Stimulated activated effector memory CD8-positive, alpha-beta T cell treated with anti-CD3 and anti-CD28 coated beads, Interleukin-12 subunit alpha, Interleukin-12 subunit beta, amount 100 ng/mL, for 72 hours (primary cell): ENCODE results near the gene DNAJC2.

Experiments
- ATAC-seq: fragments of 150-1000 bp; cut with Tn5 transposase; 2 replicates; pipeline ENCODE4 v1.10.0; 2021
- DNase-seq, 2 donors: peaks; one replicate each; pipeline ENCODE4 v3.0.0; 2021 to 2022; ENCODE audit warnings: low spot score in 2 of 2
- H3K27ac Mint-ChIP-seq: one replicate; pipeline ENCODE4 v1.8.0; 2022; ENCODE audit warnings: mild to moderate bottlenecking, mixed read lengths
- H3K36me3 Mint-ChIP-seq: one replicate; pipeline ENCODE4 v1.8.0; 2022; ENCODE audit warnings: mild to moderate bottlenecking, mixed read lengths
- H3K4me1 Mint-ChIP-seq: one replicate; pipeline ENCODE4 v1.8.0; 2022; ENCODE audit warnings: mixed read lengths
- H3K4me3 Mint-ChIP-seq: one replicate; pipeline ENCODE4 v1.8.0; 2022; ENCODE audit warnings: mild to moderate bottlenecking, mixed read lengths
- H3K9me3 Mint-ChIP-seq: one replicate; pipeline ENCODE4 v1.8.0; 2022; ENCODE audit warnings: mixed read lengths

DNAJC2 gene

GRCh38 chr7:103348452-103348851 is 3.9 kb upstream of the DNAJC2 start:
- peaks cover 63% of the 10 kb centered on the region for H3K36me3 Mint-ChIP-seq
- ATAC-seq: no peak

GRCh38 chr7:103347507-103348267 is 3.1 kb upstream of the DNAJC2 start, which contains the start of gene PSMC2:
Gene PSMC2 (plus strand): TSS chr7:103347643. CDS start chr7:103347712, 69 bp downstream.
- DNase-seq (peak; percentile 62 to 89), ATAC-seq (peak; percentile 85)
- Mint-ChIP-seq H3K36me3 (peaks cover 63% of the 10 kb centered on the region), H3K4me1 (peaks cover 42% of the 10 kb centered on the region), H3K9me3 (no peaks in the 10 kb centered on the region), H3K4me3 (peak within 1 kb of the TSS; percentile 95), H3K27ac (peak within 1 kb of the TSS; percentile 99)

More at GRCh38 chr7:103348452-103348851, 3.9 kb upstream of the DNAJC2 start:
- Mint-ChIP-seq H3K4me3 (peak overlapping the region; percentile 95), H3K9me3 (no peaks in the 10 kb centered on the region), H3K4me1 (peaks cover 47% of the 10 kb centered on the region), H3K27ac (peak overlapping the region; percentile 99)
- no peak for DNase-seq

- Mint-ChIP-seq H3K27ac (peak overlapping the region; percentile 99), H3K4me3 (peak overlapping the region; percentile 95), H3K9me3 (no peaks in the 10 kb centered on the region), H3K36me3 (peaks cover 63% of the 10 kb centered on the region), H3K4me1 (peaks cover 42% of the 10 kb centered on the region)
- ATAC-seq: no peak
- DNase-seq: no peak
Observed at GRCh38 chr7:103346396-103346795, 1.8 kb upstream of the DNAJC2 start.

GRCh38 chr7:103343758-103344452 is 662 bp downstream of the DNAJC2 start:
- no peaks in the 10 kb centered on the region for H3K9me3 Mint-ChIP-seq
- peak; percentile 27 for ATAC-seq
- peak overlapping the region; percentile 99 for H3K27ac Mint-ChIP-seq
- peaks cover 78% of the 10 kb centered on the region for H3K36me3 Mint-ChIP-seq
- peak overlapping the region; percentile 99 for H3K4me3 Mint-ChIP-seq
- peaks cover 46% of the 10 kb centered on the region for H3K4me1 Mint-ChIP-seq
- peak in 1 of 2 donors; percentile 21 for DNase-seq

- ATAC-seq: no peak
- Mint-ChIP-seq H3K9me3 (no peaks in the 10 kb centered on the region), H3K4me3 (peak overlapping the region; percentile 99), H3K4me1 (peaks cover 43% of the 10 kb centered on the region), H3K36me3 (peaks cover 81% of the 10 kb centered on the region), H3K27ac (peak overlapping the region; percentile 99)
- no peak for DNase-seq
Observed at GRCh38 chr7:103343332-103343731, 1.2 kb downstream of the DNAJC2 start.

GRCh38 chr7:103341466-103341865 is 3.1 kb downstream of the DNAJC2 start:
- ATAC-seq: no peak
- Mint-ChIP-seq H3K36me3 (peaks cover 87% of the 10 kb centered on the region), H3K9me3 (no peaks in the 10 kb centered on the region), H3K27ac (peak overlapping the region; percentile 77), H3K4me1 (peaks cover 38% of the 10 kb centered on the region), H3K4me3 (peak overlapping the region; percentile 99)
- no peak for DNase-seq

- DNase-seq (no peak), ATAC-seq (no peak)
- Mint-ChIP-seq H3K9me3 (no peaks in the 10 kb centered on the region), H3K4me1 (peaks cover 32% of the 10 kb centered on the region), H3K4me3 (no peak overlapping the region), H3K27ac (peak overlapping the region; percentile 46), H3K36me3 (peaks cover 99% of the 10 kb centered on the region)
Observed at GRCh38 chr7:103338864-103339263, 5.7 kb downstream of the DNAJC2 start.

- peaks cover 100% of the 10 kb centered on the region for H3K36me3 Mint-ChIP-seq
- no peaks in the 10 kb centered on the region for H3K9me3 Mint-ChIP-seq
- H3K4me3 Mint-ChIP-seq: no peak overlapping the region
- peaks cover 29% of the 10 kb centered on the region for H3K4me1 Mint-ChIP-seq
- ATAC-seq (no peak), DNase-seq (no peak)
- H3K27ac Mint-ChIP-seq: peak overlapping the region; percentile 13
Observed at GRCh38 chr7:103336761-103337160, 7.8 kb downstream of the DNAJC2 start.

- Mint-ChIP-seq H3K27ac (peak overlapping the region; percentile 71), H3K9me3 (no peaks in the 10 kb centered on the region), H3K36me3 (peaks cover 93% of the 10 kb centered on the region), H3K4me3 (no peak overlapping the region), H3K4me1 (no peaks in the 10 kb centered on the region)
- ATAC-seq: no peak
- DNase-seq: no peak
Observed at GRCh38 chr7:103325744-103326143, 18.8 kb downstream of the DNAJC2 start.

GRCh38 chr7:103317009-103317408 is 27.6 kb downstream of the DNAJC2 start:
- Mint-ChIP-seq H3K27ac (peak overlapping the region; percentile 41), H3K4me1 (no peaks in the 10 kb centered on the region), H3K4me3 (no peak overlapping the region), H3K9me3 (no peaks in the 10 kb centered on the region), H3K36me3 (peaks cover 100% of the 10 kb centered on the region)
- DNase-seq (no peak), ATAC-seq (no peak)

GRCh38 chr7:103316380-103316941 is 28.1 kb downstream of the DNAJC2 start:
- Mint-ChIP-seq H3K9me3 (no peaks in the 10 kb centered on the region), H3K36me3 (peaks cover 100% of the 10 kb centered on the region), H3K4me1 (no peaks in the 10 kb centered on the region), H3K27ac (peak overlapping the region; percentile 41), H3K4me3 (no peak overlapping the region)
- DNase-seq: no peak
- ATAC-seq: no peak

- peak overlapping the region; percentile 51 for H3K27ac Mint-ChIP-seq
- H3K4me1 Mint-ChIP-seq: no peaks in the 10 kb centered on the region
- H3K4me3 Mint-ChIP-seq: no peak overlapping the region
- no peak for DNase-seq
- ATAC-seq: no peak
- peaks cover 100% of the 10 kb centered on the region for H3K36me3 Mint-ChIP-seq
- H3K9me3 Mint-ChIP-seq: no peaks in the 10 kb centered on the region
Observed at GRCh38 chr7:103314852-103315251, 29.7 kb downstream of the DNAJC2 start.

GRCh38 chr7:103307503-103308231 is 36.9 kb downstream of the DNAJC2 start:
- no peak for DNase-seq
- Mint-ChIP-seq H3K36me3 (peaks cover 100% of the 10 kb centered on the region), H3K4me1 (peaks cover 8% of the 10 kb centered on the region), H3K27ac (peak overlapping the region; percentile 63), H3K4me3 (no peak overlapping the region), H3K9me3 (no peaks in the 10 kb centered on the region)
- ATAC-seq: no peak

- H3K4me1 Mint-ChIP-seq: peaks cover 29% of the 10 kb centered on the region
- H3K27ac Mint-ChIP-seq: no peak overlapping the region
- peaks cover 85% of the 10 kb centered on the region for H3K36me3 Mint-ChIP-seq
- H3K4me3 Mint-ChIP-seq: no peak overlapping the region
- DNase-seq (no peak), ATAC-seq (no peak)
- H3K9me3 Mint-ChIP-seq: no peaks in the 10 kb centered on the region
Observed at GRCh38 chr7:103301441-103301840, 43.1 kb downstream of the DNAJC2 start.

- DNase-seq (no peak), ATAC-seq (no peak)
- Mint-ChIP-seq H3K4me1 (peaks cover 27% of the 10 kb centered on the region), H3K9me3 (no peaks in the 10 kb centered on the region), H3K4me3 (no peak overlapping the region), H3K36me3 (peaks cover 67% of the 10 kb centered on the region), H3K27ac (no peak overlapping the region)
Observed at GRCh38 chr7:103299660-103300059, 44.9 kb downstream of the DNAJC2 start.
